ENCODE measurements around the gene NIPAL3.
"Not testable (repeated sequence)": the region's sequence is repeated elsewhere in the genome, so short reads cannot be mapped to it uniquely, and the experiment has no call there.

NIPAL3 gene

GRCh38 chr1:24517898-24518297 lies 102.3 kb downstream of the NIPAL3 start:
- no peak for DNase-seq (ENCODE audit: low read depth in 2 of 2)

- not testable (repeated sequence) for DNase-seq (ENCODE audit: low read depth in 2 of 2)
These were observed 104.7 kb downstream of the NIPAL3 start for GRCh38 chr1:24520282-24520681.

Measured in activated CD4-positive, alpha-beta T cell treated with anti-CD3 and anti-CD28 coated beads for 24 hours (primary cell).